GM13977 (cell line): ENCODE data around the gene HDGFL2.

Experiments used
- DNase-seq: peaks from one replicate; pipeline ENCODE4 v3.0.0; 2012; ENCODE audit warnings: low spot score
- CTCF ChIP-seq: IDR thresholded peaks from 2 replicates; pipeline ENCODE4 v1.5.1; 2012; ENCODE audit warnings: mild to moderate bottlenecking, control low read depth; ENCODE audit not compliant: insufficient read depth; ENCODE audit errors: extremely low read depth, missing control alignments
- in situ Hi-C: fragments of 300-500 bp; cut with MboI; formaldehyde crosslinking; loops from one replicate; pipeline ENCODE4 v1.12.0; 2022; ENCODE audit warnings: low sequenced_read_pairs, low pct_unique_long_range_greater_than_20kb, mixed read lengths, inconsistent platforms; ENCODE audit not compliant: unreplicated experiment

The HDGFL2 gene

GRCh38 chr19:4443966-4444764 is 27.9 kb upstream of the HDGFL2 start:
- no peak for TF ChIP-seq CTCF
- no peak for DNase-seq
- in situ Hi-C loops: no loop called here

GRCh38 chr19:4444765-4445741 is 27.0 kb upstream of the HDGFL2 start:
- in situ Hi-C loops: no loop called here
- TF ChIP-seq CTCF: no peak
- no peak for DNase-seq

GRCh38 chr19:4445963-4446703 is 26.0 kb upstream of the HDGFL2 start:
- in situ Hi-C loops: no loop called here
- DNase-seq: no peak
- TF ChIP-seq CTCF: no peak

- TF ChIP-seq CTCF: no peak
- no peak for DNase-seq
- in situ Hi-C loops: no loop called here
Observed at GRCh38 chr19:4446704-4447200, 25.3 kb upstream of the HDGFL2 start.

GRCh38 chr19:4447327-4448146 is 24.6 kb upstream of the HDGFL2 start:
- TF ChIP-seq CTCF: no peak
- no peak for DNase-seq
- in situ Hi-C loops: no loop called here
